NCI-H1436 (cell line): ENCODE results near the gene HBZ.
"Not testable (repeated sequence)": the region's sequence is repeated elsewhere in the genome, so short reads cannot be mapped to it uniquely, and the experiment has no call there.

Experiments used
- DNase-seq: peaks from one replicate; lab custom pipeline; 2025; lab: John Stamatoyannopoulos, UW

Gene HBZ

GRCh38 chr16:152141-153128, at the start of gene HBZ:
Gene HBZ (plus strand): TSS chr16:152644. CDS start chr16:152910, 266 bp downstream.
- no peak for DNase-seq

- no peak for DNase-seq
Observed at GRCh38 chr16:104355-104754, 48.1 kb upstream of the HBZ start.

DNA sequence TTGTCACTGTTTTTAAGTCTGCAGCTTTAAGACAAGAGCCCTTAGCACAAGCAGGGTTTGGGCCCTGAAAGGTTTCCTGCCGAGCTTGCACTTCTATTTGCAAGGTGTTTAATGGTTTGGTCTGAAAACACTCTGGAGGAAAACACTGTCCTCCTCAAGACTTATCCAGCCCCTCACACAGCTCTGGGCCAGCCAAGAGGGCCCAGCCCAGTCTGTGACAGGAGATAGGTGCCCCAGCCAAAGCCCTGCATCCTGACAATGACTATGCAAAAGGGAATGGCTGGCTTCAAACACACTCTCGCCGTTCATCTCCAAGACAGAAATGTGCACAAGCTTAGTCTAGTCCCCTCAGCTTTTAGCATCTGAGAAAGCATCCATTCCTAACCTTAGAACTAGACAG, 47.5 kb upstream of the HBZ start:
- no peak for DNase-seq

- no peak for DNase-seq
Observed at GRCh38 chr16:105521-105920, 46.9 kb upstream of the HBZ start.

GRCh38 chr16:106623-107324, 45.7 kb upstream of the HBZ start:
- peak; percentile 73 for DNase-seq

- DNase-seq = no peak
Observed at GRCh38 chr16:112153-112840, 40.1 kb upstream of the HBZ start.

DNA sequence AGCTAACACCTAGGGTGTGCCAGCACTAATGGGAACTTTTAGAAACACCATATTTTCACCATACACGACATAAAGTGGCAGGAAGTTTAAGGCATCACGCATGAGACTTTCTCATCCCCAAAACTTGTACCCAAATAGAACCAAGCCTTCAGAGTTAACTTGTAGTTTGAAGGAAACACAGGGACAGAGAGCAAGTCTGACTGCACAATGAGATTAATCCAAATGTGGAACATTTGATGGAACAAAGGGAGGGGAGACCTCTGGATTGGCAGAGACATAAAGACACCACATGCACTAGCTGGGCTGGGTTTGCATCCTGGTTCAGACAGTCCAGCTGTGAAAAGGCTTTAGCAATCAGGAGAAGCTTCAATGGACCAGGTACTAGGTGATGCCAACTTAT, 38.1 kb upstream of the HBZ start:
- no peak for DNase-seq

DNA sequence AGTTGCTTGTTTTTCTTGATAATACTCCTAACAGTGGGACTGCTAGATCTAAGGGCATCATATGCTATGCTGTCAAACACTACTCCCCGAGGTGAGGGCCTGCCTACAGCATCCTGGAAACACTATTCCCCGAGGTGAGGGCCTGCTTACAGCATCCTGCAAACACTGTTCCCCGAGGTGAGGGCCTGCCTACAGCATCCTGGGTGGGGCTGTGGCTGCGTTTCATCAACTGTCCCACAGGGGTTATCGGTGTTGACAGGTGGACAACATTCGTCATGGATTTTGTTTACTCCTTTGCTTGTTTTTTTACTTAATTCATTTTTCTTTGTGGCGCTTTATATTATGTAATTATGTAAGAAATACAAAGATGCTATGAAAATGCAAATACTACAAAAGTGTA, 36.4 kb upstream of the HBZ start:
- DNase-seq = no peak

DNA sequence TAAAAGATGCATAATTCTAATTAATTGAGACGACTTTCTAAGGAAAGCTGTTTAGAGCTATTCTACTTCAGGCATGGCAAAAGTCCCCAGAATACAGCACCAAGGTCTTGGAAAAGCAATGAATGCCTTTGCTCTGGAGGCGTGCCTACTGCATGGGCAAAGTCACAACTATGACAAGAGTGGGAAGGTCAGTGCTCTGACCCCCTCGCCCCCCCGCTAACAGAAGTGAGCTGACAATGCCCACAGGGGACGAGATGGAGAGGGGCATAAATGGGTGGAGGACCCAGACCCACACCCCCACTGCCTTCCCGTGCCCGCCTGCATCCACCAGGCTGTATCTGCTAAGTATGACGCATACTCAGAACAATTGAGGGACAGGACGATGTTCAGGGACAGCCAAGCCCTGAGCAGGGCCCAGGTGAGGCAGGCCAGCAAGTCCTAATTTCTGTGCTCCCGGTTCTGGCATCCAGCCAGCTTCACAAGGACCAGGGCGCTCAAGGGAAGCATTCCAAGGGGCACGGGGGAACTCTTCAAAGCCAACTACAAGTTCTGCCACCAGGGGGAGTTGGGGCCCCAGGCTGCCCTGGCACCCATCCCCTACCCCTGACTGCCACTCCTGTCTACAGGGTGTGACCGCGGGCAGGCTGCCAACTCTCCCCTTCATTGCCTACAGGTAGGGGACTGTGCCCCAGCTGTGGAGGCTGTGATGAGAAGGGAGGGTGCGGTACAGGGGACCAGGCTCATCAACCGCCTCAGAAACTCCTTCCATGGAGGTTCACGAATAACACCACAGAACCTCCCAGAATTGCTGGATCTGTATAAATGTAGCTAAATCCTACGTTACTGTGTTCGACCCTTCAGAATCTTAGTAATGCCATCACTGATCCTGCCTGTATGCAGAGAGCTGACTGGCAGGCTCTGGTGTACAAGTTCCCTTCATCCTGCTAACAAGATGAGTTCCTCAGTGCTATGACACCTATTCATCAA, 34.8 kb upstream of the HBZ start:
- DNase-seq = peak; percentile 83

GRCh38 chr16:118857-119256, 33.6 kb upstream of the HBZ start:
- no peak for DNase-seq

- DNase-seq = no peak
Observed at GRCh38 chr16:119295-119694, 33.1 kb upstream of the HBZ start.

DNA sequence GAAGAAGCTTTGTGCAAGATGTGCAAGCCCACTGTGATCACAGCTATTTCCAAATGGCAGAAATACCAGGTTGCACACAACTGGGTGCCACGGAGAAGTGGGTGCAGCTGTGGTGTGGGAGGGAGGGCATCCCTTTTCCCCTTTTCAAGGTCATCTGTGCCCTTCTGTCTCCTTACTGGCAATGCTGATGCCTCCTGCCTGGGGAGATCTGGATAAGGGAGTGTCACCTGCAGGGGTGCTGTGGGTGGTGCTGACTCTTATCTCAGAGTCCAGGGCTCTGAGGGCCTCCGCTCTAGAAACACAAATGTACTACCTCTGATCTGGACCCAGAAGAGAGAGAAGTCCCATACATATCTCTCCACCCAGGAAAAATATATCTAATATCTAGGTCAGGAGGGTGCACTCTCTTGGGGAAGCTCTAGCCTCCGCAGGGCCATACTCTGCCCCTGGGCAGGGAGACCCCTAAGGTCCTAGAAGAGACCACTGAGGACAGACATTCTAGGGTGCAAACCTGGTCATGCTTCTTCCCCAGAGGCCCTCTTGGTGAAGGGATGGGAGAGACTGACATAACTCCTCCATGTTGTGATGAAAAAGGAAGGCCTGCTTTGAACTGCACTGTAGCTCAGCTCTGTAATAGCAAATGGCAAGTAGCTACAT, 32.5 kb upstream of the HBZ start:
- DNase-seq = no peak

GRCh38 chr16:120756-121155, 31.7 kb upstream of the HBZ start:
- no peak for DNase-seq

DNA sequence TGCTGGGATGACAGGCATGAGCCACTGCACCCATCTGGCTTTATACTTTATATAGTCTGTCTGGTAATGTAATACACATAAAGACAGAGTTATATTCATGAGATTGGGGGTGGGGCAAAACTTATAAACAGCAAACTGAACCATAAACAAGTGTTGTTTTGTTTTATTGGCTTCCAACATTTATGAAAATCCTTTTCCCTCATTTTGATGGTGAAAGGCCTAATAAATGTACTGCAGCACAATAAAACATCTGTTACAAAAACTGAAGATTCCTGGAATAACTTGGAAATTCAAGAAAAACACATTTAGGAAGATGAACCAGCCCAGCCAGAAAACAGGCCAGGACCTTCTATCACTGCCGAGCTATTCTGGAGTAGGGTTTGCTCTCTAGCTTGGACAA, 30.1 kb upstream of the HBZ start:
- DNase-seq = no peak

DNA sequence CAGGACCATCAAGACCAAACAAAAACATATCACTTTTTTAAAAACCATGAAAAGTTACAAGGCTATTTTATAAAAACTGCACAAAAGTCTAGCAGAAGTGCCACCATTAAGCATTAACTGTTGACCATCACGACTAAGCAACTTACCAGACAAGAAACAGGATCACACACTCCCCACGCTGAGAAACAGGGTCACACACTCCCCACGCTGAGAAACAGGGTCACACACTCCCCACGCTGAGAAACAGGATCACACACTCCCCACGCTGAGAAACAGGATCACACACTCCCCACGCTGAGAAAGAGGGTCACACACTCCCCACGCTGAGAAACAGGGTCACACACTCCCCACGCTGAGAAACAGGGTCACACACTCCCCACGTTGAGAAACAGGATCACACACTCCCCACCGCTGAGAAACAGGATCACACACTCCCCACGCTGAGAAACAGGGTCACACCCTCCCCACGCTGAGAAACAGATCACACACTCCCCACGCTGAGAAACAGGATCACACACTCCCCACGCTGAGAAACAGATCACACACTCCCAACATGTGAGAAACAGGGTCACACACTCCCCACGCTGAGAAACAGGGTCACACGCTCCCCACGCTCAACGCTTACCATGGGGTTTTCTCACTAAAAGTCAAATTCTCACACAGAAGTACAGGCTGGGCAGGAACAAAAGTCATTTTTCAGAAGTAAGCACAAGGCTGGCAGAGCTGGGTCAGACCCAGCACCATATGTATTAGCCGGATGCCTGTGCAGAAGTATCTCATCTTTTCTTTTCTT, 28.7 kb upstream of the HBZ start:
- not testable (repeated sequence) for DNase-seq

DNA sequence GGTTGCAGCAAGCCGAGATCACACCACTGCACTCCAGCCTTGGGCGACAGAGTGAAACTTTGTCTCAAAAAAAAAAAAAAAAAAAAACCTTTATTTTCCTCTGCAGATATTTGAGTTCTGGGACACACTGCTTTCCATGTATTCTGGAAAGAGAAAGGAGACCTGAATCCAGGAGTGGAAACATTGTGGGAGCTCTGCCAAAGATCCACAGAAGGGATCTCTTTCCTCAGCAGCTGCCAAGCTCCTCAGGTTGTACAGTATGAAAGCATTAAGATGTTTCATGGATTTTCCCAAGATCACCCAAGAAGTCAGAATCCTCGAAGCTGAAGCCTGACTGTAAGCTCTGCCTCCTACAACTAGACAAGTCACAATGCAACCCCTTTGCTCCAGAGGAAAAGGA, 27.4 kb upstream of the HBZ start:
- no peak for DNase-seq

DNA sequence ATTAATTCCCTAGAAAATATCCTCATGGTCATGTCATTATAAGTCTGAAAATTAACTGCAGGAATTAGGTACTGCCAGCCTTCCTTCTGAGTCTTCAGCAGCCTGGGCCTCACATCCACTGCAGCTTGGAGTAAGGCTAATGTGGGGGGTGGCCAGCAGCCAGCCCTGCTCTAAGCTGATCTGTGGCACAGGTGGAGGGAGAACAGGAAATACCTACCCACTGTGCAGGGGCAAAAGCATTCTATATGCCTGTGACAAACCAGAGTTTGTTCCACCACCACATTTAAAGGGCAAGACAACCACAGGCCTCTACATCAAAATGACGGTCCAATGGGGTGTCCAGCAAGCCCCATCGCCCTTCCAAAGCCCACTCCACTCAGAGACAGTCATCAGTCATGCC, 23.4 kb upstream of the HBZ start:
- no peak for DNase-seq

- no peak for DNase-seq
Observed at GRCh38 chr16:130533-131173, 21.8 kb upstream of the HBZ start.

DNA sequence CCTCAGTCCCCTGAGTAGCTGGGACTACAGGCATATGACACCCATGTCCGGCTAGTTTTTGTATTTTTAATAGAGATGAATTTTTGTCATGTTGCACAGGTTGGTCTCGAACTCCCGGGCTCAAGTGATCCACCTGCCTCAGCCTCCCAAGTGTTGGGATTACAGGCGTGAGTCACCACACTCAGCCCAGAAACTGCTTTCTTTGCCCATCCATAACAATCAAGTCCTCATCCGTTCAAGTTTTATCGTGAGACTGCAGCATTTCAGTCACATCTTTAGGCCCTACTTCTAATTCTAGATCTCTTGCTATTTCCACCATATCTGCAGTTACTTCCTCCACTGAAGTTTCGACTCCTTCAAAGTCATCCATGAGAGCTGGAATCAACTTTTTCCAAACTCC, 20.3 kb upstream of the HBZ start:
- DNase-seq = no peak

DNA sequence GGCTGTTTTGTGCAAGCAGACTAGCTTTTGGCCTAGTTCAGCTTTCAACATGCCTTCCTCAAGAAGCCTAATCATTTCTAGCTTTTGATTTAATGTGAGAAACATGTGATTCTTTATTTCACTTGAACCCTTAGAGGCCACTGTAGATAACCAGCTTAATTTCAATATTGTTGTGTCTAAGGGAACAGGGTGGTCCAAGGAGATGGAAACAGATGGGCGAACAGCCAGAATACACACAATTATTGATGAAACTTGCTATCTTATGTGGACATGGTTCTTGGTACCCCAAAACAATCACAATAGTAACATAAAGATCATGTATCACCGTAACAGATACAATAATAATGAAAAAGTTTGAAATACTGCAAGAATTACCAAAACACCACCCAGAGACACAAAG, 18.7 kb upstream of the HBZ start:
- DNase-seq = no peak
